ENCODE measurements around the gene ZSCAN9.

- no peak for TF ChIP-seq POLR2A (IDR thresholded peaks at IDR 0.05)
- TF ChIP-seq, protein P1, sequence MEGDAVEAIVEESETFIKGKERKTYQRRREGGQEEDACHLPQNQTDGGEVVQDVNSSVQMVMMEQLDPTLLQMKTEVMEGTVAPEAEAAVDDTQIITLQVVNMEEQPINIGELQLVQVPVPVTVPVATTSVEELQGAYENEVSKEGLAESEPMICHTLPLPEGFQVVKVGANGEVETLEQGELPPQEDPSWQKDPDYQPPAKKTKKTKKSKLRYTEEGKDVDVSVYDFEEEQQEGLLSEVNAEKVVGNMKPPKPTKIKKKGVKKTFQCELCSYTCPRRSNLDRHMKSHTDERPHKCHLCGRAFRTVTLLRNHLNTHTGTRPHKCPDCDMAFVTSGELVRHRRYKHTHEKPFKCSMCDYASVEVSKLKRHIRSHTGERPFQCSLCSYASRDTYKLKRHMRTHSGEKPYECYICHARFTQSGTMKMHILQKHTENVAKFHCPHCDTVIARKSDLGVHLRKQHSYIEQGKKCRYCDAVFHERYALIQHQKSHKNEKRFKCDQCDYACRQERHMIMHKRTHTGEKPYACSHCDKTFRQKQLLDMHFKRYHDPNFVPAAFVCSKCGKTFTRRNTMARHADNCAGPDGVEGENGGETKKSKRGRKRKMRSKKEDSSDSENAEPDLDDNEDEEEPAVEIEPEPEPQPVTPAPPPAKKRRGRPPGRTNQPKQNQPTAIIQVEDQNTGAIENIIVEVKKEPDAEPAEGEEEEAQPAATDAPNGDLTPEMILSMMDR (IDR thresholded peaks at IDR 0.05): no peak
Observed at GRCh38 chr6:28206527-28206926, 18.5 kb upstream of the ZSCAN9 start.
